Endometrial microvascular endothelial cells (primary cell): ENCODE measurements around the gene GTF2IRD1. TPM values are rescaled to one million over a fixed set of nuclear protein-coding genes. Genes with fewer than 3 reads are reported as not detected.
"Not testable (repeated sequence)": the region's sequence is repeated elsewhere in the genome, so short reads cannot be mapped to it uniquely, and the experiment has no call there.

Source experiments
- in situ Hi-C: cut with HindIII; loops from 2 replicates; pipeline ENCODE4 v1.10.0; 2017; ENCODE audit warnings: low sequenced_read_pairs, low pct_unique_long_range_greater_than_20kb; ENCODE audit errors: inconsistent ontology term
- total RNA-seq: library from RNA; depleted of rRNA; stranded (reverse); fragments of >200 nt; gene quantifications from one replicate; pipeline ENCODE4 v1.2.3, GENCODE V29; 2015; ENCODE audit errors: inconsistent ontology term

The GTF2IRD1 gene
- total RNA-seq, 1 donor from 2014 or later = 7.3 TPM

DNA sequence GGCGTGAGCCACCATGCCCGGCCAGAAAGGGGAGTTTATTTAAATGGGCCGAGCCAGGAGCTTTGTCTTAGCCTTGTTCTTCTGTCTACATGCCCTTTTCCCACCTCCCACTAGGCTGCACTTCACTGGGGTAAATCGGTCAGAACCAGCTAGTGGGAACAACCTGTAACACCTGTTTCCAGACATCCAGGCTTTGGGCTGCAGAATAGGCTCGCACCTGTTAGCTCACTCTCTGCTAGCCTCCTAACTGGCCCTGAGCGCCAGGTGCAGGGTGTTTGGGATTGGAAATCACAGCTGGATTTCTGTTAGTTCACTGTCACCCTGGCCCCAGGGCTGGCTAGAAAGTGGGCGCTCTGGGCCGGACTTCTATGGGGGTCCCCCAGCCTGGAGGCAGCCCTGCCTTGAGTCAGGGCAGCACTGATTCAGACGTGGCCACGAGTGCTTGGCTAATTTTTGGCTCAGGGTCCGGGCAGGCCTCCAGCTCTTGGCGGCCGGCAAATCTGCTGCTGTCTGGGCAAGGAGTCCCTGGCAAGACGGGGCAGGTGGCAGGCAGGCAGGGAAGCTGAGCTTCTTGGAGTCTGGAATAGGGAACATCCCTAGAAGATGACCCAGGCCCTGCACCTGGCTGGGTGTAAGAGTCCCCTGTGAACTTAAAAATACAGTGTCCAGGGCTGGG lies 48.6 kb downstream of the GTF2IRD1 start:
- in situ Hi-C loops = no loop called here

- in situ Hi-C loops = no loop called here
Measured at GRCh38 chr7:74503061-74503460, 49.4 kb downstream of the GTF2IRD1 start.

- in situ Hi-C loops = no loop called here
Measured at GRCh38 chr7:74503943-74504342, 50.2 kb downstream of the GTF2IRD1 start.

DNA sequence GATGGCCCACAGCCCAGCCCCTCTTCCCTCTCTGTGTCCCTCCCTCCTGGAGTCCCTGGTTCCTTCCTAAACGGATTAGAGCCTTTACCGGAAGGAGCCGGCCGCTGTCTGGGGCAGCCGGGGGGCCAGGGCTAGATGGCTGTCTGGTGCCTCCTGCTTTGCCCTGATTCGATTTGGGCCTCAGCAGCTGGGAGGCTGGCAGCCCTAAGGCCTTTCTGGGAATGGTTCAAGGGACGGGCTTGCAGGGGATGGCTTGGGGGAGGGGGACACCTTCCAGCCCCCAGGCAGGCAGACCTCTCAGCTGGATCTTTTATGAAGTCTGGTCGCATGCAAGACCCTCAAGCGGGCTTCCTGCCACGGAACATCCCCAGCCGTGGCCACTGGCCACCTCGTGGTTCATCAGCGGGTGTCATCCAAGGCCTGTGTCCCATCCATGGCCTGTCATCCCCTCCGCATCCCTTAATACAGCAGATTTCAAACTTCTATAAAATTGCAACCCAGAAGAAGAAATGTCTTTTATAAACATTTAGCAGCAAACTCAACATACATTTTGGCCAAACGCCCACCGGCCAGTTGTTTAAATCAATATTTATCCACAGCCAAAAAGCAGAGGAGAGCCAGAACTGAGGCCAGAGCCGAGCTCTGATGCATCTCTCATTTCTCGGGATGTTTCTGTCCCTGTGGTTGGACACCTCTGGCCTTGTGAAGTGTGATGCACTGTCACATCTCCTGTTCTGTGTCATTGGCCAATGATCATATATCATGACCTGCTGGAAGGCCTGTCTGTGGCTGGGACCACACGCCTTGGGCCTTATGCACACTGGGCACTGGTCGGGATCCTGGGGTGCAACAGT lies 52.0 kb downstream of the GTF2IRD1 start:
- in situ Hi-C loops = no loop called here

GRCh38 chr7:74506325-74506724 lies 52.6 kb downstream of the GTF2IRD1 start:
- in situ Hi-C loops = no loop called here

DNA sequence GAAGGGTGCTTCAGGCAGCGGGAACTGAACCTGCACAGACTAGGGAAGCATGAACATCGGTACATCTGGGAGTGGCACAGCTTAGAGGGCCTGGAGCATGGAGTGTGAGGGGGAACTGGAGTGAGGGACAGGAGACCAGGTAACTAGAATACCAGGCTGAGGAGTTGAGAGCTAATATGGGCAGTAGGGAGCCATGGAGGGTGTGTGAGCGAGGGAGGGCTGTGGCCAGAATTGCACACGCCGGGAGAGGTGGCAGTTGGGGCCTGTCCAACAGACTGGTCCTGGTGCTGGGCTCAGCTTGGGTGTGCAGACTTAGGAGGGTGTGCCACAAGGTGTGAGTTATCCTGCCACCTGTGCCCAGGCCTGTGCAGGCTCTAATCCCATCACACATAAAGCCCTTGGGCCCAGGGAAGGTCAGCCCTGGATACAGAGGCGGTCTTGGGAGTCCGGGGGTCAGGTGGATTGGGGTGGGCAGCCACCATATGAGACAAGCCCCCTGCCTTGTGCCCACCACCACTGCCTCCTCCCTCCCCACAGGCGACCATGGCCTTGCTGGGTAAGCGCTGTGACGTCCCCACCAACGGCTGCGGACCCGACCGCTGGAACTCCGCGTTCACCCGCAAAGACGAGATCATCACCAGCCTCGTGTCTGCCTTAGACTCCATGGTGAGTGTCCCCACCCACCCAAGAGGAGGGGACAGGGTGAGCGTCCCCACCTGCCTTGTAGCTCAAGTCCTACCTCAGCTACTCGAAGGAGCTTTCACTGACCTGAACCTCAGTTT lies 54.0 kb downstream of the GTF2IRD1 start:
- in situ Hi-C loops = no loop called here

GRCh38 chr7:74509453-74509852 lies 55.7 kb downstream of the GTF2IRD1 start:
- in situ Hi-C loops = not testable (repeated sequence)

DNA sequence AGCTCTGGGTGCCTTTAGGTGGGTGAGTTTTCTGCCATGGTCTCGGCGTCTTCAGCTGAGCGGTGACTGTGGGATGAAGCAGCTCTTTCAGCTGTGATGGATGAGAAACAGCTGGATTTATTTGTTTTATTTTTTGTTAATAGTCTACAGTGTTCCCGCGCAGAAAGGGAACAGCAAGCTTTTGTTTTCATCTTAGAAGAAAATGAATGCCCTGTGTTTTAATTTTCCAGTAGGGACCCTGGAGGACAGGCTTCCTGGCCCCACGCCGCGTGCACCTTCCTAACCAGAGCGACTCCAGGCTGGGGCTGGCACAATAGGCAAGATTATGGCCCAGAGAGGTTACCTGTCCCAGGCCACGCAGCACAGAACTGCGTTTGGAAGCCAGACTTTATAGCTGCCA lies 57.6 kb downstream of the GTF2IRD1 start:
- in situ Hi-C loops = no loop called here

GRCh38 chr7:74512762-74513161 lies 59.1 kb downstream of the GTF2IRD1 start:
- in situ Hi-C loops = no loop called here

DNA sequence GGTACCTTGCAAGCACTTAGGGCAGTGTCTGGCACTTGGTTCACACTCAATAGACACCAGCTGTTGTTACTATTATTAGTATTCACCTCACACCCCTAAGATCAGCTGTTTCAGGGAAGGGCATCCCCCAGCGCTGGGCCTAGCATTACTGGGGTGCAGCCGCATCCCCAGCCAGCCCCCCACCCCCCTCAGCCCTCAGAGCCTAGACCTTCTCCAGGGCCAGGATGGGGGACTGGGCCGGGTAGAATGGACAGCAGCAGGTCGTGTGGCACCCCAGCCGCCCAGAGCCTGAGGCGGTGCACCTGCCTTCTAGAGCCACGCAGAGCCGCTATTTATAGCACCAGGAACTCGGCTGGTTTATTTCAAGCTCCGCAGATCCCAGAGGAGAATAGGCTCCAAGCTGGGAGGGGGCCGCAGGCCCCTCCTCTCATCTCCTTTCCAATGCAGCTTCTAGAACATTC lies 60.5 kb downstream of the GTF2IRD1 start:
- in situ Hi-C loops = no loop called here

DNA sequence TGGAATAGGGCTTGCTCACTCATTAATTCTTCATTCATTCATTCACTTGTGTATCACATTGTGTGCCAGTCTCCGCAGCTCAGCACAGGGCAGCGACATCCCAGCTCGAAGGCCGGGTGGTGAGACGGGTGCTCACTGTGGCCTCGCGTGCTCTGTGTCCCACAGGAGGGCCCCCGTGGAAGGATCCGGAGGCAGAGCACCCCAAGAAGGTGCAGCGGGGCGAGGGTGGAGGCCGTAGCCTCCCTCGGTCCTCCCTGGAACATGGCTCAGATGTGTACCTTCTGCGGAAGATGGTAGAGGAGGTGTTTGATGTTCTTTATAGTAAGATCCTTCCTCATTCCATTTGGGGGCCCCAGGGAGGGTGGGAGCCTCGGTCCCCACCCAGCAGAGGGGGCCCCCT lies 61.6 kb downstream of the GTF2IRD1 start:
- in situ Hi-C loops = no loop called here

GRCh38 chr7:74516214-74516613 lies 62.5 kb downstream of the GTF2IRD1 start:
- in situ Hi-C loops = no loop called here

GRCh38 chr7:74518041-74518440 lies 64.3 kb downstream of the GTF2IRD1 start:
- in situ Hi-C loops = no loop called here

DNA sequence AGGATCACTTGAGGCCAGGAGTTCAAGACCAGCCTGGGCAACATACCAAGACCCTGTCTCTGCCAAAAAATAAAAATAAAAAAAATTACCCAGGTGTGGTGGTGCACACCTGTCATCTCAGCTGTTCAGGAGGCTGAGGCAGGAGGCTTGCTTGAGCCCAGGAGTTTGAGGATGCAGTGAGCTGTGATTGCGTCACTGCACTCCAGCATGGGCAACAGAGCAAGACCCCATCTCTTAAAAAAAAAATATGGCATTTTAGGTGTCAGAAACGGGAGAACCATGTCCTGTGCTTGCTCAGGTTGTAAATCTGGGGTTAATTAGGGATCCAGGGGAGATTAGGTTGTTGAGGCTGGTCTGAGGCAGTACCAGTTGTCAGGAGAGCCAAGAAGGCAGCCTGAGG lies 64.9 kb downstream of the GTF2IRD1 start:
- in situ Hi-C loops = no loop called here

DNA sequence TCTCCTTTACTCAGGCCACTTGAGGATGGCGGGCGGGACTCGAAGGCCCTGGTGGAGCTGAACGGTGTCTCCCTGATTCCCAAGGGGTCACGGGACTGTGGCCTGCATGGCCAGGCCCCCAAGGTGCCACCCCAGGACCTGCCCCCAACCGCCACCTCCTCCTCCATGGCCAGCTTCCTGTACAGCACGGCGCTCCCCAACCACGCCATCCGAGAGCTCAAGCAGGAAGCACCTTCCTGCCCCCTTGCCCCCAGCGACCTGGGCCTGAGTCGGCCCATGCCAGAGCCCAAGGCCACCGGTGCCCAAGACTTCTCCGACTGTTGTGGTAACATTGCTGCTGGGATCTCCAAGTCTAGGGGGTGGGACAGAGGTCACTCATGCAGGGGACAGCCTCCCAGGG lies 65.7 kb downstream of the GTF2IRD1 start:
- in situ Hi-C loops = no loop called here

GRCh38 chr7:74521855-74522254 lies 68.1 kb downstream of the GTF2IRD1 start:
- in situ Hi-C loops = no loop called here

GRCh38 chr7:74522281-74522905 lies 68.7 kb downstream of the GTF2IRD1 start:
- in situ Hi-C loops = no loop called here

GRCh38 chr7:74523015-74523414 lies 69.3 kb downstream of the GTF2IRD1 start:
- in situ Hi-C loops = no loop called here

DNA sequence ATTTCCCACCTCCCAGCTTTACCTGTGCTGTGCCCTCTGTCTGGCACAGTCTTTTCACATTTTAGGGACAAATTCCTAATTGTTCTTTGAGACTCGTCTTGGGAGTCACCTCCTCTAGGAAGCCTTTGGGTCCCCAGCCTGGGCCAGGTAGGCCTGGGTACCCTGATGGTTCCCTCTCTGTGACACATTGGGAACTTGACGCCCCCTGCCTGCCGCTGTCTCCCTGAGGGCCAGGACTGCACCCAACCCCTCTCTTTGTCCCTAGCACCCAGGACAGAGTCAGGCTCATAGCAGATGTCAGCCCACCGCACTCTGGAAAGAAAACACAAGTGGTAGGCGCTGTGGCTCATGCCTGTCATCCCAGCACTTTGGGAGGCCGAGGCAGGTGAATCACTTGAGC lies 71.4 kb downstream of the GTF2IRD1 start:
- in situ Hi-C loops = no loop called here
